Measurements from ENCODE around the gene OPALIN. TPM values are rescaled to one million over a fixed set of nuclear protein-coding genes. Genes with fewer than 3 reads are reported as not detected.

Gene OPALIN
- total RNA-seq (2014; rRNA removed; shearing (Covaris generic)) = not detected in 2 replicates

- no peak for DNase-seq (ENCODE audit: low read depth)
Observed at GRCh38 chr10:96358851-96359540, at the start of gene OPALIN. Gene OPALIN (minus strand): TSS chr10:96359002. CDS start chr10:96358896, 106 bp downstream.

GRCh38 chr10:96408201-96408600 is 49.4 kb upstream of the OPALIN start:
- DNase-seq (ENCODE audit: low read depth) = no peak

GRCh38 chr10:96407560-96408069 is 48.8 kb upstream of the OPALIN start:
- no peak for DNase-seq (ENCODE audit: low read depth)

- no peak for DNase-seq (ENCODE audit: low read depth)
Observed at GRCh38 chr10:96406091-96406490, 47.3 kb upstream of the OPALIN start.

- DNase-seq (ENCODE audit: low read depth) = no peak
Observed at GRCh38 chr10:96402417-96403305, 43.9 kb upstream of the OPALIN start.

GRCh38 chr10:96401036-96401435 is 42.2 kb upstream of the OPALIN start:
- no peak for DNase-seq (ENCODE audit: low read depth)

- no peak for DNase-seq (ENCODE audit: low read depth)
Observed at GRCh38 chr10:96400465-96400864, 41.7 kb upstream of the OPALIN start.

GRCh38 chr10:96397902-96398301 is 39.1 kb upstream of the OPALIN start:
- no peak for DNase-seq (ENCODE audit: low read depth)

GRCh38 chr10:96395931-96396877 is 37.4 kb upstream of the OPALIN start:
- DNase-seq (ENCODE audit: low read depth) = peak; percentile 50

GRCh38 chr10:96390460-96390864 is 31.7 kb upstream of the OPALIN start:
- no peak for DNase-seq (ENCODE audit: low read depth)

- no peak for DNase-seq (ENCODE audit: low read depth)
Observed at GRCh38 chr10:96389785-96390184, 31.0 kb upstream of the OPALIN start.

GRCh38 chr10:96387601-96388000 is 28.8 kb upstream of the OPALIN start:
- DNase-seq (ENCODE audit: low read depth) = no peak

GRCh38 chr10:96387161-96387560 is 28.4 kb upstream of the OPALIN start:
- no peak for DNase-seq (ENCODE audit: low read depth)

GRCh38 chr10:96384506-96384905 is 25.7 kb upstream of the OPALIN start:
- DNase-seq (ENCODE audit: low read depth) = no peak

- DNase-seq (ENCODE audit: low read depth) = no peak
Observed at GRCh38 chr10:96380821-96381220, 22.0 kb upstream of the OPALIN start.

GRCh38 chr10:96379758-96380157 is 21.0 kb upstream of the OPALIN start:
- no peak for DNase-seq (ENCODE audit: low read depth)

- DNase-seq (ENCODE audit: low read depth) = no peak
Observed at GRCh38 chr10:96378741-96379140, 19.9 kb upstream of the OPALIN start.

GRCh38 chr10:96377816-96378294 is 19.1 kb upstream of the OPALIN start:
- DNase-seq (ENCODE audit: low read depth) = no peak

GRCh38 chr10:96376483-96376882 is 17.7 kb upstream of the OPALIN start:
- DNase-seq (ENCODE audit: low read depth) = no peak

GRCh38 chr10:96374985-96375830 is 16.4 kb upstream of the OPALIN start:
- peak; percentile 73 for DNase-seq (ENCODE audit: low read depth)

- DNase-seq (ENCODE audit: low read depth) = no peak
Observed at GRCh38 chr10:96374639-96374984, 15.8 kb upstream of the OPALIN start.
